Nephron (organoid): Measurements from ENCODE around the gene SND1.

Experiments
- H3K27ac Mint-ChIP-seq, 3 experiments: 2 replicates each; pipeline ENCODE4 v1.8.0; 2020; ENCODE audit warnings: mixed read lengths in 3 of 3, mild to moderate bottlenecking in 2 of 3, moderate library complexity in 1 of 3
- H3K27me3 Mint-ChIP-seq: 2 replicates; pipeline ENCODE4 v1.8.0; 2021; ENCODE audit warnings: low read depth, mild to moderate bottlenecking, moderate library complexity, mixed read lengths
- H3K36me3 Mint-ChIP-seq: 2 replicates; pipeline ENCODE4 v1.8.0; 2020; ENCODE audit warnings: low read depth, mixed read lengths
- H3K4me1 Mint-ChIP-seq: 2 replicates; pipeline ENCODE4 v1.8.0; 2020; ENCODE audit warnings: mixed read lengths
- H3K4me3 Mint-ChIP-seq, 3 experiments: 2 replicates each; pipeline ENCODE4 v1.8.0; 2020; ENCODE audit warnings: mild to moderate bottlenecking in 3 of 3, mixed read lengths in 3 of 3, moderate library complexity in 2 of 3
- H3K9me3 Mint-ChIP-seq: 2 replicates; pipeline ENCODE4 v1.8.0; 2020; ENCODE audit warnings: mixed read lengths
- CTCF ChIP-seq, 3 experiments: fragments of 200-600 bp; sonication (generic); IDR thresholded peaks; one replicate each; pipeline ENCODE4 v1.5.0; 2021; ENCODE audit warnings: antibody characterized with exemption in 3 of 3; ENCODE audit not compliant: unreplicated experiment in 3 of 3

Gene SND1

GRCh38 chr7:127976056-127976737, 324.2 kb downstream of the SND1 start:
- Mint-ChIP-seq H3K27me3 (no peaks in the 10 kb centered on the region), H3K27ac (peak overlapping the region in 1 of 3 experiments; percentile 30), H3K4me1 (peaks cover 38% of the 10 kb centered on the region), H3K9me3 (peaks cover 11% of the 10 kb centered on the region), H3K36me3 (peaks cover 38% of the 10 kb centered on the region), H3K4me3 (no peak overlapping the region)
- no peak for TF ChIP-seq CTCF (IDR thresholded peaks at IDR 0.05; ENCODE audit: unreplicated experiment in 3 of 3)

- H3K36me3 Mint-ChIP-seq: peaks cover 35% of the 10 kb centered on the region
- no peak for TF ChIP-seq CTCF (IDR thresholded peaks at IDR 0.05; ENCODE audit: unreplicated experiment in 3 of 3)
- peaks cover 38% of the 10 kb centered on the region for H3K4me1 Mint-ChIP-seq
- H3K4me3 Mint-ChIP-seq: no peak overlapping the region
- H3K27ac Mint-ChIP-seq: no peak overlapping the region
- no peaks in the 10 kb centered on the region for H3K27me3 Mint-ChIP-seq
- peaks cover 11% of the 10 kb centered on the region for H3K9me3 Mint-ChIP-seq
These were observed 324.7 kb downstream of the SND1 start for GRCh38 chr7:127976738-127977120.

- Mint-ChIP-seq H3K27me3 (no peaks in the 10 kb centered on the region), H3K4me1 (peaks cover 30% of the 10 kb centered on the region), H3K36me3 (peaks cover 35% of the 10 kb centered on the region), H3K27ac (no peak overlapping the region), H3K4me3 (no peak overlapping the region), H3K9me3 (peaks cover 11% of the 10 kb centered on the region)
- no peak for TF ChIP-seq CTCF (IDR thresholded peaks at IDR 0.05; ENCODE audit: unreplicated experiment in 3 of 3)
These were observed 326.4 kb downstream of the SND1 start for GRCh38 chr7:127978421-127978820.

GRCh38 chr7:127979113-127979727, 327.2 kb downstream of the SND1 start:
- Mint-ChIP-seq H3K4me3 (no peak overlapping the region), H3K27ac (no peak overlapping the region)
- TF ChIP-seq CTCF (IDR thresholded peaks at IDR 0.05; ENCODE audit: unreplicated experiment in 3 of 3): no peak

GRCh38 chr7:127979728-127980126, 327.7 kb downstream of the SND1 start:
- TF ChIP-seq CTCF (IDR thresholded peaks at IDR 0.05; ENCODE audit: unreplicated experiment in 3 of 3): no peak
- H3K4me1 Mint-ChIP-seq: peaks cover 17% of the 10 kb centered on the region
- no peak overlapping the region for H3K4me3 Mint-ChIP-seq
- H3K27me3 Mint-ChIP-seq: no peaks in the 10 kb centered on the region
- no peak overlapping the region for H3K27ac Mint-ChIP-seq
- peaks cover 35% of the 10 kb centered on the region for H3K36me3 Mint-ChIP-seq
- H3K9me3 Mint-ChIP-seq: peaks cover 11% of the 10 kb centered on the region

More at GRCh38 chr7:127979113-127979727, 327.2 kb downstream of the SND1 start:
- H3K4me1 Mint-ChIP-seq: peaks cover 22% of the 10 kb centered on the region
- H3K9me3 Mint-ChIP-seq: peaks cover 11% of the 10 kb centered on the region
- H3K27me3 Mint-ChIP-seq: no peaks in the 10 kb centered on the region
- H3K36me3 Mint-ChIP-seq: peaks cover 35% of the 10 kb centered on the region

GRCh38 chr7:127980901-127981300, 328.9 kb downstream of the SND1 start:
- H3K27me3 Mint-ChIP-seq: no peaks in the 10 kb centered on the region
- H3K9me3 Mint-ChIP-seq: peaks cover 11% of the 10 kb centered on the region
- peaks cover 6% of the 10 kb centered on the region for H3K4me1 Mint-ChIP-seq
- H3K4me3 Mint-ChIP-seq: no peak overlapping the region
- no peak overlapping the region for H3K27ac Mint-ChIP-seq
- TF ChIP-seq CTCF (IDR thresholded peaks at IDR 0.05; ENCODE audit: unreplicated experiment in 3 of 3): no peak
- peaks cover 30% of the 10 kb centered on the region for H3K36me3 Mint-ChIP-seq
